ENCODE results near the gene LAMA1.

Gene LAMA1

GRCh38 chr18:7072593-7072992 is 45.0 kb downstream of the LAMA1 start:
- Histone ChIP-seq H3K4me2 (ENCODE audit: low read length) (no peak overlapping the region), H3K4me1 (ENCODE audit: control insufficient read depth, low read length) (no peaks in the 10 kb centered on the region), H4K20me1 (ENCODE audit: control insufficient read depth, insufficient read depth, low read depth, low read length) (no peaks in the 10 kb centered on the region), H3K27ac (ENCODE audit: low read depth, low read length) (no peak overlapping the region), H3K4me3 (ENCODE audit: low read length) (no peak overlapping the region), H3K79me2 (ENCODE audit: control insufficient read depth, low read length) (no peaks in the 10 kb centered on the region), H3F3A (ENCODE audit: control insufficient read depth, insufficient read depth) (no peaks in the 10 kb centered on the region), H3K9me3 (ENCODE audit: control insufficient read depth, insufficient read depth, low read length) (no peaks in the 10 kb centered on the region), H3K9me2 (replicated peaks; ENCODE audit: control insufficient read depth, low read length) (no peaks in the 10 kb centered on the region), H3K27me3 (ENCODE audit: control insufficient read depth, low read length) (no peaks in the 10 kb centered on the region), H3K36me3 (ENCODE audit: control insufficient read depth, low read length) (no peaks in the 10 kb centered on the region)
- no peak for TF ChIP-seq CTCF (IDR thresholded peaks at IDR 0.05; ENCODE audit: low read depth, low read length, poor library complexity, severe bottlenecking)
- no peak for TF ChIP-seq EZH2phosphoT487 (IDR thresholded peaks at IDR 0.05; ENCODE audit: borderline replicate concordance, low read length)

- Histone ChIP-seq H3K27ac (ENCODE audit: low read depth, low read length) (no peak overlapping the region), H3K36me3 (ENCODE audit: control insufficient read depth, low read length) (no peaks in the 10 kb centered on the region), H3K9me2 (replicated peaks; ENCODE audit: control insufficient read depth, low read length) (no peaks in the 10 kb centered on the region), H4K20me1 (ENCODE audit: control insufficient read depth, insufficient read depth, low read depth, low read length) (no peaks in the 10 kb centered on the region), H3K79me2 (ENCODE audit: control insufficient read depth, low read length) (no peaks in the 10 kb centered on the region), H3K27me3 (ENCODE audit: control insufficient read depth, low read length) (no peaks in the 10 kb centered on the region), H3F3A (ENCODE audit: control insufficient read depth, insufficient read depth) (no peaks in the 10 kb centered on the region), H3K4me3 (ENCODE audit: low read length) (no peak overlapping the region), H3K4me1 (ENCODE audit: control insufficient read depth, low read length) (no peaks in the 10 kb centered on the region), H3K4me2 (ENCODE audit: low read length) (no peak overlapping the region), H3K9me3 (ENCODE audit: control insufficient read depth, insufficient read depth, low read length) (no peaks in the 10 kb centered on the region)
- TF ChIP-seq EZH2phosphoT487 (IDR thresholded peaks at IDR 0.05; ENCODE audit: borderline replicate concordance, low read length), result no peak
- no peak for TF ChIP-seq CTCF (IDR thresholded peaks at IDR 0.05; ENCODE audit: low read depth, low read length, poor library complexity, severe bottlenecking)
Measured at GRCh38 chr18:7071600-7071999, 46.0 kb downstream of the LAMA1 start.

- Histone ChIP-seq H3K36me3 (ENCODE audit: control insufficient read depth, low read length) (no peaks in the 10 kb centered on the region), H3K27me3 (ENCODE audit: control insufficient read depth, low read length) (no peaks in the 10 kb centered on the region), H3F3A (ENCODE audit: control insufficient read depth, insufficient read depth) (no peaks in the 10 kb centered on the region), H3K79me2 (ENCODE audit: control insufficient read depth, low read length) (no peaks in the 10 kb centered on the region), H3K4me2 (ENCODE audit: low read length) (no peak overlapping the region), H3K9me3 (ENCODE audit: control insufficient read depth, insufficient read depth, low read length) (no peaks in the 10 kb centered on the region), H3K4me1 (ENCODE audit: control insufficient read depth, low read length) (no peaks in the 10 kb centered on the region), H3K4me3 (ENCODE audit: low read length) (no peak overlapping the region), H3K27ac (ENCODE audit: low read depth, low read length) (no peak overlapping the region), H4K20me1 (ENCODE audit: control insufficient read depth, insufficient read depth, low read depth, low read length) (no peaks in the 10 kb centered on the region), H3K9me2 (replicated peaks; ENCODE audit: control insufficient read depth, low read length) (no peaks in the 10 kb centered on the region)
- TF ChIP-seq EZH2phosphoT487 (IDR thresholded peaks at IDR 0.05; ENCODE audit: borderline replicate concordance, low read length) (no peak), CTCF (IDR thresholded peaks at IDR 0.05; ENCODE audit: low read depth, low read length, poor library complexity, severe bottlenecking) (no peak)
Measured at GRCh38 chr18:7070466-7070865, 47.1 kb downstream of the LAMA1 start.
